AG09319 (cell line): Measurements from ENCODE around the gene TRPM2.

Experiments
- DNase-seq: peaks from one replicate; pipeline ENCODE4 v3.0.0-alpha.2; 2010; ENCODE audit warnings: low read depth; ENCODE audit errors: extremely low read depth
- TF ChIP-seq, protein P1 (sequence below): IDR thresholded peaks from 2 replicates; pipeline ENCODE4 v1.5.1; 2011; ENCODE audit warnings: low read depth, mild to moderate bottlenecking, inconsistent platforms, low read length, moderate library complexity

Gene TRPM2

DNA sequence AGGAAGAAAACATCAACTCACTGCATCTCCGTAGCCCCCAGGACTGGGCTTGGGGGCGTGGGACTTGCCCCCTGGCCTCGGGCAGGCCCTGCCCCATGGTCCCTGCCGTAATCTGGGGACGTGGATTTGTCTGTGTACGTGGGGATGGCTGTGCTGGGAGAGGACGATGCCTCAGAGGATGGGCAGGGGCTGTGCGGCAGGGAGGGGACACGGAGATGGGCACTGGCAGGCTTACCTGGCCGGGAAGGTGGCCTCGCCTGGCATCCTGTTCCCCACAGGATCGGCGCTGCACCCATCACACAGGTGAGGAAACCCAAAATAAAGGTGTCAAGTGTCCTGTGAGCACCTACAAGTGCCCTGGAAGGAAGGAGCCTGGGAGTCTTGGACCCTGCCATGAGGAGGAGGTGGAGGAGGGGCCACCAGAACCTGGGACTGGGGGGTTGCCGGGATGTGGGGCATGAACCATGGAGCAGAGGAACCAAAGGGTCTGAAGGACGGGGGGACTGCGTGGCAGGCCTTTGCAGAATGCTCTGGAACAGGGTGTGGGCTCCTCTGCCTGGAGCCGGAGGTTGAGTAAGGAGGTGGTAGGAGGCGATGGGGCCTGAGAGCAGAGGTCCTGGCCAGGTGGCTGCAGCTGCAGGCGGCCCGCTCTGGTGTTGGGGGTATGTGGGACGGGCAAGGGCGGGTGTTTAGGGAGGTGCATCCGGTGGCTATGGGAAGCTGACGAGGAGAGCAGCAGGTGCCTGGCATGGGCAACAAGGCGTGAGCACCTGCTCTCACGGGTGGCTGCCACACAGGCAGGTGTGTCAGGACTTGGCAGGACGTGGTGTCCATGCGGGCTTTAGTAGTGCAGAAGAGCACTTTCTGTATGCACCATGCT is 74.1 kb downstream of the TRPM2 start:
- TF ChIP-seq, protein P1, sequence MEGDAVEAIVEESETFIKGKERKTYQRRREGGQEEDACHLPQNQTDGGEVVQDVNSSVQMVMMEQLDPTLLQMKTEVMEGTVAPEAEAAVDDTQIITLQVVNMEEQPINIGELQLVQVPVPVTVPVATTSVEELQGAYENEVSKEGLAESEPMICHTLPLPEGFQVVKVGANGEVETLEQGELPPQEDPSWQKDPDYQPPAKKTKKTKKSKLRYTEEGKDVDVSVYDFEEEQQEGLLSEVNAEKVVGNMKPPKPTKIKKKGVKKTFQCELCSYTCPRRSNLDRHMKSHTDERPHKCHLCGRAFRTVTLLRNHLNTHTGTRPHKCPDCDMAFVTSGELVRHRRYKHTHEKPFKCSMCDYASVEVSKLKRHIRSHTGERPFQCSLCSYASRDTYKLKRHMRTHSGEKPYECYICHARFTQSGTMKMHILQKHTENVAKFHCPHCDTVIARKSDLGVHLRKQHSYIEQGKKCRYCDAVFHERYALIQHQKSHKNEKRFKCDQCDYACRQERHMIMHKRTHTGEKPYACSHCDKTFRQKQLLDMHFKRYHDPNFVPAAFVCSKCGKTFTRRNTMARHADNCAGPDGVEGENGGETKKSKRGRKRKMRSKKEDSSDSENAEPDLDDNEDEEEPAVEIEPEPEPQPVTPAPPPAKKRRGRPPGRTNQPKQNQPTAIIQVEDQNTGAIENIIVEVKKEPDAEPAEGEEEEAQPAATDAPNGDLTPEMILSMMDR = no peak
- no peak for DNase-seq

DNA sequence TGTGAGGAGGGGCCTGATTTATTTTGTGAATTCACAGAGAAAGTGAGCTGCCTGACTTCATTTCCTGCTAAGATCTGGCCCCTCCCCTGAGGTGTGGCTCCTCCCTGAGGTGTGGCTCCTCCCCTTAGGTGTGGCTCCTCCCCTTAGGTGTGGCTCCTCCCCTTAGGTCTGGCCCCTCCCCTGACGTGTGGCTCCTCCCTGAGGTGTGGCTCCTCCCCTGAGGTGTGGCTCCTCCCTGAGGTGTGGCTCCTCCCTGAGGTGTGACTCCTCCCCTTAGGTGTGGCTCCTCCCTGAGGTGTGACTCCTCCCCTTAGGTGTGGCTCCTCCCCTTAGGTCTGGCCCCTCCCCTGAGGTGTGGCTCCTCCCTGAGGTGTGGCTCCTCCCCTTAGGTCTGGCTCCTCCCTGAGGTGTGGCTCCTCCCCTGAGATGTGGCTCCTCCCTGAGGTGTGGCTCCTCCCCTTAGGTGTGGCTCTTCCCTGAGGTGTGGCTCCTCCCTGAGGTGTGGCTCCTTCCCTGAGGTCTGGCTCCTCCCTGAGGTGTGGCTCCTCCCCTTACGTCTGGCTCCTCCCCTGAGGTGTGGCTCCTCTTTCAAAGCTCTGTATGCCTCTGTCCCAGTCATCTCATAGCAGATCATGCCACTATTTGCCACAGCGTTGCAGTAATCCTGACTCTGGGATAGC is 75.0 kb downstream of the TRPM2 start:
- DNase-seq = no peak
- TF ChIP-seq, protein P1 = no peak

DNA sequence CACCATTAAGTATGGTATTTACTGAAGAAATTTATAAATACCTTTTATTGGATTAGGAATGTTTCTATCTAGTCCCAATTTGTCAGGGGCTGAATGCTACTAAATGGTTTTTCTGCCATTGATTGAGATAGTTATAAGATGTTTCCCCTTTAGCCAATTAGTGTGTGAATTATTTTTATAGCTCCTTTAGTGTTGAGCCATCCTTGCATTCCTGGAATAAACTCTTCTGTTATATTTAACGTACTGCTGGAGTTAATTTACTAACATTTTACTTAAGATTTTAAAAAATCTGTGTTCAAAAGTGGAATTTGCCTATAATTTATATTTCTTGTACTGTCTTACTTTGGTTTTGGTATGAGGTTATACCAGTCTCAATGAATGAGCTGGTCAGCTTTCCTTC is 76.5 kb downstream of the TRPM2 start:
- DNase-seq = no peak
- TF ChIP-seq, protein P1 = no peak

DNA sequence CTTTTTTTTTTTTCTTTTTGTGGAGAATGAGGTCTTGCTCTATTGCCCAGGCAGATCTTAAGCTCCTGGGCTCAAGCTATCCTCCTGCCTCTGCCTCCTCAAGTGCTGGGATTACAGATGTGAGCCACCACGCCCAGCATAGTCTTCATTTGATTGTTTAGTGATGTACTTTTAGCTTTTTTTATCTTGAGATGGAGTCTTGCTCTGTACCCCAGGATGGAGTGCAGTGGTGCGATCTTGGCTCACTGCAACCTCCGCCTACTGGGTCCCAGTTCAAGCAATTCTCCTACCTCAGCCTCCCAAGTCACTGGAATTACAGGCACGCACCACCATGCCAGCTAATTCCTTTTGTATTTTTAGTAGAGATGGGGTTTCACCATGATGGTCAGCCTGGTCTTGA is 77.9 kb downstream of the TRPM2 start:
- DNase-seq = no peak
- TF ChIP-seq, protein P1 = no peak

DNA sequence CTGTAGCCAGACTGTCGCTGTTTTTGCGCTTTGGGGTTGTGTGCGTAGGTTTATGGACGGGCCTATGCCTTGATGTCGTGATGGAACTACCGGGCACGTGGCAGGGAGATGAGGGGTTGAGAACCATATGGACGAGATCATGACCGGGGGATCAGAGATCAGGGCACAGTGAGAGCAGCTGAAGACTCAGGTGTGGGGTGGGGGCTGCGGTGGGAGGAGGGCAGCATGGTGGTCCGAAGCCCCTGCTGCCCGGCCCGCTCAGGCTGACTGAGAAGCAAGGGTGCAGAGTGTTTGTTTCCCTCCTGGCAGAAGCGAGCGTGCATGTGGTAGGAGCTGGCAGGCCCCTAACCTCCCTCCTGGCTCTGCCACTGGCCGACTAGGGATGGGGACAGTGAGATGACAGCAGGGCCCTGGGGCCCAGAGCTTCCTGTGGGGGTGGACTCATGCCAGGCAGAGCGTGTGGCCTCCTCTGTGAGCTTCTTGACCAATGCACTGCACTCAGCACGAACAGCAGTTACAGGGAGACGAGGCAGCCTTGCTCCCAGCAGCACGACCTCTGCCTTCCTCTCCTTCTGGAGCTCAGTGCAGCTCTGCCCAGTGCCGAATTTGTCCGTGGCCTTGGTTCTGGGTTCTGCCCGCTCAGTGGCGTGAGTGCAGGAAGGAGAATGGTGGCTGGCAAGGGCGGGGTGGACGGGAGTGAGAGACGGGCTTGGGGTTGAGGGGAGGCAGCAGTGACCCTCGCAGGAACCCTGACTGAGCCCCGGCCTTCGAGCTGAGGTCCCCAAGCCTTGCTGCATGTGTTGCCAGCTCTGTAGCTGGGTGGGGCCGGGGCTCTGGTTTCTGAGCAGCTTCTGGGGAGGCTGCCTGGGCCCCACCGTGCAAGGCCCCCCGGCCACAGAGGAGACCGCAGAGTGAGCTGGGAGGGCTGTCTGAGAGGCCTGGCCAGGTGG is 79.7 kb downstream of the TRPM2 start:
- DNase-seq = no peak
- TF ChIP-seq, protein P1 = no peak

DNA sequence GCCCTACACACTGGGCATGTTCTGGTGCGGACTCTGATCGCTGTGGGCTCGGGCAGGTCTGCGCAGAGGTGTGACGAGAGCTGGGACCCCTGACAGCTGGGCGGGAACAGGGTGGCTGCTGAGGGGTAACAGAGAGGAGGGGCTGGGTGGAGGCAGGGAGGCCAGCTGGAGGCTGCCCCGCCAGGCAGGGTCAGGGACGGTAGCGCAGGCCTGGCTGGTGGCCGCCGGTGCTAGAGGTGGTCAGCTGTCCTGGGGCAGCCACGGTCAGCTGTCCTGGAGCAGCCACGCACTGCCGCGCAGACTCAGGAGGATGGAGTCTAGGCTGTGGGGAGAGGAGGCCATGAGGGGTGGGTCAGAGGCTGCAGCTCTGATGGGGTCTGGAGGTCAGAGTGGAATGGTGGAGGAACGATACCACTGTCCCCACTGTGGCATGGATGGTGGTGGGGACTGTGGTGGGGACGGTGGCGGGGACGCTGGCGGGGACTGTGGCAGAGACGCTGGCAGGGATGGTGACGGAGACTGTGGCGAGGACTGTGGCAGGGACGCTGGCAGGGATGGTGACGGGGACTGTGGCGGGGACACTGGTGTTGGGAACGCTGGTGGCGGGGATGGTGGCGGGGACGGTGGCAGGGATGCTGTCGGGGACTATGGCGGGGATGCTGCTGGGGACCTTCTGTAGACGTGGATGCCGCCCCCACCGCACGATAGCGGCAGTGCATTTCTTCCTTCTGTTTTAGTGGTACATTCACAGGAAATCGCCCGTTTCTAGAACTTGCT is 80.6 kb downstream of the TRPM2 start:
- DNase-seq = no peak
- TF ChIP-seq, protein P1 = no peak
